Measurements from ENCODE around the gene PLSCR2. TPM values are rescaled to one million over a fixed set of nuclear protein-coding genes. Genes with fewer than 3 reads are reported as not detected.
"Not testable (repeated sequence)": the region's sequence is repeated elsewhere in the genome, so short reads cannot be mapped to it uniquely, and the experiment has no call there.

Gene PLSCR2
- total RNA-seq, 1 donor from 2014 or later = 0.71 TPM

DNA sequence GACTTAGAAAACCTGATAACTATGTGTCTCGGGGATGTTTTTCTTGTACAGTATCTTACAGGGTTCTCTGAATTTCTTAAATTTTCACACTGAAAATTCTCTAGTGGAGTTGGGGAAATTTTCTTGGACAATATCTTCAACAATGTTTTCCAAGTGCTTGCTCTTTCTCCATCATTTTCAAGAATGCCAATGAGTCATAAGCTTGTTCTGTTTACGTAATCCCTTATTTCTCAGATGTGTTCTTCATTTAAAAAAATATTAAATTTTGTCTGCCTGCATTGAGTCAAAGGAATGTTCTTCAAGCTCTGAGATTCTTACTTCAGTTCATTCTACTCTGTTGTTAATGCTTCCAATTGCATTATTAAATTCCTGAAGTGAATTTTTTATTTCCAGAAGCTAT, 21.9 kb upstream of the PLSCR2 start:
- intact Hi-C loops (cut with micrococcal nuclease) = no loop called here

DNA sequence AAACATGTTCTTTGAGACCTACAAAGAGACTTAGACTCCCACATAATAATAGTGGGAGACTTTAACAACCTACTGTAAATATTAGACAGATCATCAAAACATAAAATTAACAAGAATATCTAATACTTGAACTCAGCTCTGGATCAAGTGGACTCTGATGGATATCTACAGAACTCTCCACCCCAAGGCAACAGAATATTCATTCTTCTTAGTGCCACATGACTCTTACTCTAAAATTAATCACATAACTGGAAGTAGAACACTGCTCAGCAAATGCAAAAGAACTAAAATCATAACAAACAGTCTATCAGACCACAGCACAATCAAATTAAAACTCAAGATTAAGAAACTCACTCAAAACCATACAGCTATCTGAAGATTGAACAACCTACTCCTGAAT, 15.9 kb upstream of the PLSCR2 start:
- intact Hi-C loops (cut with micrococcal nuclease) = no loop called here

DNA sequence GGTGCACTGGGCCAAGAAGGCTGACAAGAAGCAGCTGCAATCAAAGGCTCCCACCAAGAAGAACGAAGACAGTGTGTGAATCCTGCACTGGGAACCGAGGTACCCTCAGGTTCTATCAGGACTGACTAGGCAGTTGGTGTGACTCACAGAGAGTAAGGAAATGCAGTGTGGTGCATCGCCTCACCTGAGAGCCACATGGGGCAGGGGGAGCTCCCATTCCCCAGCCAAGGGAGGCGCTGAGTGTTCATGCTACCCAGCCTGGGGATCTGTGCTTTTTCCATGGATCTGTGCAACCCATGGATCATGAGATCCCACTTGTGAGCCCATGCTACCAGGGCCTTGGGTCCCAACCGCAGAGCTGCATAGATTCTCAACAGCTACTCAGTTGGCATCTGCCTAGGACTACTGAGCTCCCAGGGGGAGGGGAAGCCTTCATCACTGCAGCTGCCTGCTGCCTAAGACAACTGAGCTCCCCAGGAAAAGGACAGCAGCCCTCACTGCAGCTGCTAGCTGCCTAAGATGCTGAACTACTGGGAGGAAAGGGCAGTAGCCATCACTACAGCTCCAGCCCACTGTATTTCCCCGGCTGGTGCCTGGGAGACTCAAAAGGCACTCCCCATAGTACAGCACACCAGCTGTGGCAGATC, 6.9 kb upstream of the PLSCR2 start:
- intact Hi-C loops (cut with micrococcal nuclease) = no loop called here

DNA sequence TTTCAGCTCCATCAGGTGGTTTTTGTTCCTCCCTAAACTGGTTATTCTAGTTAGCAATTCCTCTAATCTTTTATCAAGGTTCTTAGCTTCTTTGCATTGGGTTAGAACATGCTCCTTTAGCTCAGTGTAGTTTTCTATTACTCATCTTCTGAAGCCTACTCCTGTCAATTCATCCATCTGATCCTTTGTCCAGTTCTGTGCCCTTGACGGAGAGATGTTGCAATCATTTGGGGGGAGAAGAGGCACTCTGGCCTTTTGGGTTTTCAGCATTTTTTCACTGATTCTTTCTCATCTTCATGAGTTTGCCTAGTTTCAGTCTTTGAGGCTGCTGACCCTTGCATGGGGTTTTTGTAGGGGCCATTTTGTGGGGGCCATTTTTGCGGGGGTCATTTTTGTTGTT, 5.6 kb upstream of the PLSCR2 start:
- intact Hi-C loops (cut with micrococcal nuclease) = not testable (repeated sequence)

DNA sequence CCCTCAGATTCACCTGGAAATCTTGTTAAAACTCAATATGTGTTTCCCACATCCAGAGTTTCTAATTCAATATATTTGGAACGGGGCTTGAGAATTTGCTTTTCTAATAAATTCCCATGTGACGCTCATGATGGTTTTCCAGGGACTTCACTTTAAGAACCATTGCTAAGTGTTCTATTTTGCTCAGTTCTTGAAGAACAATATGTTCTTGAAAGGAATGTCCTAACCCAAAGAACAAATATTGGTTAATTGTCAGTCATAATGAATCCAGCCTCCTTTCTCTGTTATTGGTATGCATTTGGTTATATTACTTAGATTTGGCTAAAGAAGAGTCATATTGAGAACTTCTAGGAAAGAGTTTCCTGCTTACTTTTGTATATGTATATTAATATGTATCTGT, 4.4 kb upstream of the PLSCR2 start:
- intact Hi-C loops (cut with micrococcal nuclease) = no loop called here

GRCh38 chr3:146472611-146473010, 3.2 kb upstream of the PLSCR2 start:
- intact Hi-C loops (cut with micrococcal nuclease) = no loop called here

GRCh38 chr3:146471012-146471411, 1.7 kb upstream of the PLSCR2 start:
- intact Hi-C loops (cut with micrococcal nuclease) = no loop called here

DNA sequence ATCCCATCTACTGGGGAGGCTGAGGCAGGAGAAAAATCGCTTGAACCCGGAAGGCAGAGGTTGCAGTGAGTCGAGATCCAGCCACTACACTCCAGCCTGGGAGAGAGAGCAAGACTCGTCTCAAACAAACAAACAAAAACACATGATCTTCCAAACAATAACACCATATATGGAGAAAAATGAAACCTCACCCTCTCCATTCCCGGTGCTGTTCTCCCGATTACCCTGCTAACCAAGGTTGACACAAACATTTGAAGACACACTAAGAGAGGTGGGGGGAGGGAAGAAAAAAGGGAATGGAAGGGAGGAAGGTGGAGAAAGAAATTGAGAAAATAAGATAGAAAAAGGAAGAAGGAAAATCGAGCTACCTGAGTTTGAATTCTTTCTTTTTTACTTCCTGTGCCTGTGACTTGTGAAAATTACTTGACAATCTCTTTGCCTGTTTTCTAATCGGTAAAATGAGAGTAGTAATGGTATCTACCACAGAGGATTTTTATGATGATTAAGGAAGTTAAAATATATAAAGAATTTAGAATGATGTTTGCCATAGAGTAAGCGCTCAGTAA, 1.1 kb upstream of the PLSCR2 start:
- intact Hi-C loops (cut with micrococcal nuclease) = no loop called here

DNA sequence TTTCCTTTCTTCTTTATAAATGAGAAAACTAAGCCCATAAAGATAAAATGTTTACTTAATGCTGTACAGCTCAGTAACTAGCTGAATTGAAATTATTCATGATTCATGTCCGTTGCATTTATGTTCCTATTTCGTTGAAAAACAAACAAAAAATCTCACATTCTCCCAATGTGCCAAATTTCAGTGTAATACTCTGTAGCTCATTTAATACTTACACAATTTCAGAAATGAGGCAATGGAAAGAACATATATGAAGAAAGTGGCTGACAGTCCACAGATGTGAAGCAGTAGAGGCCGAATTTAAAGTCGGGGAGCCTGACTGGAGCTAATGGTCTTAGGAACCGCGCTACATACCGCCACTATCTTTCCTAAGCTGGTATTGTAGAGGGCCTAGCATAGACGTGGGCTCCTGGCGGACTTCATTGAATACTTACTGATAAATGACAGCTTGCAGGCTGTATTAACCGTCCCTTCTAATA, 651 bp downstream of the PLSCR2 start:
- intact Hi-C loops (cut with micrococcal nuclease) = loop anchor here (1.0 kb wide), 3 partner anchors 30 to 76 kb away; partner anchors contain the start of gene PLSCR1

- intact Hi-C loops (cut with micrococcal nuclease) = no loop called here
Measured at GRCh38 chr3:146468234-146468633, 1.1 kb downstream of the PLSCR2 start.

- intact Hi-C loops (cut with micrococcal nuclease) = no loop called here
Measured at GRCh38 chr3:146466604-146467003, 2.8 kb downstream of the PLSCR2 start.

- intact Hi-C loops (cut with micrococcal nuclease) = no loop called here
Measured at GRCh38 chr3:146465693-146466465, 3.5 kb downstream of the PLSCR2 start.

DNA sequence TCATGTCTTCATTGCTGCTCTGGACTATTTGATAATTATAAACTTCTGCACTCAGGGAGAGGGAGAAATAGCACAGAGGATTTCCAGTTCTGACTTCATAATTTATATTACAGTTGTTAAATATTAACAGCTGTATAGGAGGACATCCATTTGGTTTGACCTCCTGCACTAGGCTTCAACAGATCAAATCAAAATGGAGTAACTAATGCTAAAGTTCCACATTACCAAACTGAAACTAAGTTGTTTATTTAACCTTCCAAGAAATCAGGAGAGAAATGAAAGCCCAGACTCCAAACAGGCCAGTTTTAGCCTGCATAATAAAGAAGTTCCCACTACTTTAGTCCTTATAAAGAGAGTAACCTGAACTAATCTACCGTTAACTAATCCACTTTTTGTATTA, 4.6 kb downstream of the PLSCR2 start:
- intact Hi-C loops (cut with micrococcal nuclease) = no loop called here

GRCh38 chr3:146464005-146464595, 5.3 kb downstream of the PLSCR2 start:
- intact Hi-C loops (cut with micrococcal nuclease) = no loop called here

DNA sequence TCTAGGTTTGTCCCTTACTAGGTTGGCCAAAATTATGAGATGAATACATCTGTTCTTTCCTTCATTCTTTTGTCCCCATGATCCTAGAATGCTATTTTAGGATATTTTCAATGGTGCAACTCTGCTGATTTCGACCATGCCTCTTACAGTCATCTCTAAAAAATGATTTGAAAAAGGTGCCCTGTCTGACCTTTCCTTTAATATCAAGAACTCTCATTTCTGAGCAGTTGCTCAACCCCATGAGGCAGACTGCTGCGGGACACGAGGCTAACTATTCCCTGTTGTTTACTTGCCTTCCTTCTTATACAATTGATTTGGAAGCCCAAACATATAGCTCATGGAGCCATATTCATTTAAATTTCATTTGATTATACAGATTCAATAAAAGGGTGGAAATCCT, 14.6 kb downstream of the PLSCR2 start:
- intact Hi-C loops (cut with micrococcal nuclease) = no loop called here

GRCh38 chr3:146449613-146450012, 19.7 kb downstream of the PLSCR2 start:
- intact Hi-C loops (cut with micrococcal nuclease) = no loop called here

DNA sequence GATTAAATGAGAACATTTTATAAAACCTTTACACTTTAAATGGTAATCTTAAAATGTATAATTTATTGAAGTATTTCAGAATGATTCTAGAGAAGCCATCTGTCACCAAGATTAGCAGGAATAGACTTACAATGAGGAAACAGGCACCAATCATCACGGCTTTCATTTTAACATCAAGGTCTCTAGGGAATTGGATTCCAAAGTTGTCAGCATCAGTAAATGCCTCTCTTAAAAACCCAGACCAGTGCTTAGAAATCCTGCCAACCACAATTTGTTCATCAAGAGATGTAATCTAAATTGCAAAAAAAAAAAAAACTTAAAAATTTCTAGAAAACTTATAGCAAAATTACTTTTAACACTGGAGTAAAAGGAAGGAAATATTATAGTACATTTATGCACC, 20.3 kb downstream of the PLSCR2 start:
- intact Hi-C loops (cut with micrococcal nuclease) = no loop called here

DNA sequence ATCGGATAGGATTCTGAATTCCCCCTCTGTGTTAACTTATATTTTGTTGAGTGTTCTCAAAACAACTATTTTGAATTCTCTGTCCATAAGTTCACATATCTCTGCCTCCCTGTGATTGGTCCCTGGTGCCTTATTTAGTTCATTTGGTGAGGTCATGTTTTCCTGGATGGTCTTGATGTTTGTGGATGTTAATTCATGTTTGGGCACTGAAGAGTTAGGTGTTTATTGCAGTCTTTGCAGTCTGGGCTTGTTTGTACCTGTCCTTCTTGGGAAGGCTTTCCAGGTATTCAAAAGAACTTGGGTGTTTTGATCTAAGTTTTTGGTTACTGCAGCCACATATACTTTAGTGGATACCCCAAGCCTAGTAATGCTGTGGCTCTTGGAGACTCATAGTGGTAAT, 23.3 kb downstream of the PLSCR2 start:
- intact Hi-C loops (cut with micrococcal nuclease) = no loop called here

GRCh38 chr3:146440310-146440709, 29.1 kb downstream of the PLSCR2 start:
- intact Hi-C loops (cut with micrococcal nuclease) = not testable (repeated sequence)

DNA sequence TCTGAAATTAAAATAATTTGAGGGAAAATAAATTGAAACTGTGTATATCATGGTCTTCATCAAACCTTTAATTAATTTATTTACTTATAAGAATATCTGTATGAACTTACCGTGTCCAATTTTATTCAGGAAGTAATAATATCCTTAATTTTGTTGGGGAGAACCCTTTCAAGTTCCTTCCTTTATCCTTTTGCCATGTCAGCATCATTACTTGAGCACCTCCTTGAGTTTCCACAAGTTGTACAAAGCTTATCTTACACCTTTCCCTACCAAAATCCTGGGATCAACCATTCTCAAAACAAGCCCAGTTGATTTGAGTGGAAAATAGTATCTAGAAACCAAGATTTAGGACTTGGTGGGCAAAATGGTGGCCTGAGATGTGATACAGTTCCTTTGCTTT, 37.3 kb downstream of the PLSCR2 start:
- intact Hi-C loops (cut with micrococcal nuclease) = no loop called here

- intact Hi-C loops (cut with micrococcal nuclease) = no loop called here
Measured at GRCh38 chr3:146431240-146431639, 38.1 kb downstream of the PLSCR2 start.

GRCh38 chr3:146425341-146425740, 44.0 kb downstream of the PLSCR2 start:
- intact Hi-C loops (cut with micrococcal nuclease) = no loop called here
